RWPE1 (cell line): ENCODE measurements around the gene ONECUT2.

ENCODE experiments used
- CTCF ChIA-PET: fragments of 350-600 bp; sonication (Branson Sonifier 250); formaldehyde crosslinking; extraction: SDS; loops from one replicate; lab custom pipeline; 2021; lab: Yijun Ruan, JAX
- POLR2A ChIA-PET: fragments of 400-600 bp; formaldehyde crosslinking; extraction: SDS; loops from one replicate; lab custom pipeline; 2020; ENCODE audit warnings: antibody characterized with exemption; ENCODE audit not compliant: low non-redundant PET; lab: Yijun Ruan, JAX
- DNase-seq: peaks from one replicate; pipeline ENCODE4 v3.0.0; 2012; ENCODE audit warnings: low spot score
- H3K27ac ChIP-seq: fragments of 450-650 bp; 2 replicates; pipeline ENCODE4 v1.5.1; 2017
- CTCF ChIP-seq: fragments of 450-650 bp; conservative IDR thresholded peaks from 2 replicates; pipeline ENCODE4 v1.5.1; 2017; ENCODE audit warnings: low read depth, mild to moderate bottlenecking

Gene ONECUT2

DNA sequence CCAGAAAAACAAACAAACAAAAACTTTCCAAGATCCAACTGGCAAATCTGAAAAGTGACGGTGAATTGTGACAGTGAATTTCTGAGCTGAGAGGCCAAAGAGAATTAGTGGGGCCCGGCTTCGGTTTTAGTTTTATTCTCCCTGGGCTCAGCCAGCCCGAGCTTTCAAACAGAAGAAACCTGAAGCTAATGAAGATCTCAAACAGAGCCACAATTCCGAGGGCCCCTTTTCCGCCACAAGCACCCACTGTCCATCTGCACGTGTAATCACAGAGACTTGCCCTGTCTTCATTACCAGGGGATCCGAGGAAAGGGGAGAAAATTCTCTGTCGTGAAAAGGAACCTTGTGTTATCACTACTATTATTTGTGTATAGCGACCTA is 4.2 kb upstream of the ONECUT2 start:
- CTCF ChIA-PET: interaction anchor here (0.6 kb wide), 1 partner anchor 813 kb away, joined by 4 read pairs; no protein-coding TSS in a partner anchor
- no peak overlapping the region for H3K27ac ChIP-seq
- no peak for TF ChIP-seq CTCF
- DNase-seq: no peak
- POLR2A ChIA-PET: no interaction called here

DNA sequence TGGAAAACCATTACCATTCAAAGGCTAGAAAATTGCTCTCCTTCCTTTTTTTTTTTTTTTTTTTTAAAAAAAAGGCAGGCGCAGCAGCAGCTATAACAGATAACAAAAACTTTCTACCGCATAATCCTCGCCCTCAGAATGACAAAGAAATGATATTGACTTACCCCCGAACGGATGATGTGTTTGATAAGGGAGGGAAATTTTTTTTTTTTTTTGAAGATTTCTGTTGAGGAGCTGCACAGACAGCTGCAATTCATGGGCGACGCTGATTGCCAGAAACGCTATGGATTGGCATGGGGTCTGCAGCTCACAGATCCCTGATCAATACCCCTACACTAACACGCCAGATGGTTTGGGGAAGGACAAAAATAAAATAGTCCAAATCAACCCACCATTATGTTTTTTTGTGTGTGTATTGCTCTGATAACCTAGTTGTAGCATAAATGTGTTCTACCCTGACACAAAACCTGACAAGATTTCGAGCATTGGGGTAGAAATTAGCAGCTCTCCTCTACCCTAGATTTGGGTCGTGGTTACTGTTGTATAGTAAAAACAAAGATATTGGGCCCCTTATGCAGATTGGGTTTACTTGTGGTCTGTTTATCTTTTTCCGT is 3.6 kb upstream of the ONECUT2 start:
- no peak for TF ChIP-seq CTCF
- no peak for DNase-seq
- ChIA-PET POLR2A (no interaction called here), CTCF (interaction anchor here (0.6 kb wide), 1 partner anchor 813 kb away, joined by 4 read pairs; no protein-coding TSS in a partner anchor)
- no peak overlapping the region for H3K27ac ChIP-seq

DNA sequence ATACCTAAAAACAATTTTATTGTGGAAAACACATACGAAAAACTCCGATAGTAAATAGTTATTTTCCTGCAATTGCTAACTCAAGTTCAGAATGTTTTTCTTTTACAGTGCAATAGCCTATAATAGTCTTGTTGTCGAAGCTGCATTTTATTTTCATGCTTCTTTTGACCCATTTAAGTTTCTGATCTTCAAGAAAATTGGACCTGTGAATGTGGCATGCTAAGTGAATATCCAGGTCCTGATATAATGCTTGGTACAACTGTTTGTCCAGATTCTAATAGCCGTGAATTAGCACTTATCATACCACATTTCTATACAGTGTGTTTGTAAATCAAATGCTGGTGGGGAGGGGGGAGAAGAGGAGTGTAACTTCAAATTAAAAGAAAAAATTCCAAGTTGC is 3.0 kb upstream of the ONECUT2 start:
- H3K27ac ChIP-seq: no peak overlapping the region
- CTCF ChIA-PET: no interaction called here
- no peak for DNase-seq
- POLR2A ChIA-PET: no interaction called here
- no peak for TF ChIP-seq CTCF

- H3K27ac ChIP-seq: no peak overlapping the region
- CTCF ChIA-PET: no interaction called here
Measured at GRCh38 chr18:57432751-57433400, 2.3 kb upstream of the ONECUT2 start.

GRCh38 chr18:57433482-57433881 is 1.7 kb upstream of the ONECUT2 start:
- POLR2A ChIA-PET: no interaction called here
- no peak for TF ChIP-seq CTCF
- DNase-seq: no peak
- H3K27ac ChIP-seq: no peak overlapping the region
- CTCF ChIA-PET: no interaction called here

More at GRCh38 chr18:57432751-57433400, 2.3 kb upstream of the ONECUT2 start:
- no peak for DNase-seq
- TF ChIP-seq CTCF: no peak
- POLR2A ChIA-PET: no interaction called here

- DNase-seq: no peak
- ChIA-PET POLR2A (no interaction called here), CTCF (no interaction called here)
Measured at GRCh38 chr18:57433934-57434535, 1.1 kb upstream of the ONECUT2 start.

More at GRCh38 chr18:57433934-57434535, 1.1 kb upstream of the ONECUT2 start:
- H3K27ac ChIP-seq: no peak overlapping the region
- no peak for TF ChIP-seq CTCF
